Measurements from ENCODE around the gene PKP4. TPM values are rescaled to one million over a fixed set of nuclear protein-coding genes. Genes with fewer than 3 reads are reported as not detected.
"Not testable (repeated sequence)": the region's sequence is repeated elsewhere in the genome, so short reads cannot be mapped to it uniquely, and the experiment has no call there.

The PKP4 gene
- total RNA-seq, 1 donor from 2014 or later, result 119 TPM

- Mint-ChIP-seq H3K27me3 (ENCODE audit: unreplicated experiment) (no peaks in the 10 kb centered on the region), H3K9me3 (ENCODE audit: unreplicated experiment) (peaks cover 22% of the 10 kb centered on the region), H3K27ac (ENCODE audit: unreplicated experiment) (peak overlapping the region; percentile 70), H3K4me1 (ENCODE audit: unreplicated experiment) (peaks cover 37% of the 10 kb centered on the region), H3K36me3 (ENCODE audit: unreplicated experiment) (peaks cover 33% of the 10 kb centered on the region), H3K4me3 (ENCODE audit: unreplicated experiment) (peak overlapping the region; percentile 14)
- DNase-seq (ENCODE audit: extremely low spot score, unreplicated experiment), result no peak
- no peak for TF ChIP-seq CTCF (IDR thresholded peaks at IDR 0.05)
These were observed 43.2 kb upstream of the PKP4 start for GRCh38 chr2:158413581-158413980.

GRCh38 chr2:158414538-158414937 is 42.2 kb upstream of the PKP4 start:
- Mint-ChIP-seq H3K4me1 (ENCODE audit: unreplicated experiment) (peaks cover 37% of the 10 kb centered on the region), H3K27me3 (ENCODE audit: unreplicated experiment) (no peaks in the 10 kb centered on the region), H3K27ac (ENCODE audit: unreplicated experiment) (no peak overlapping the region), H3K9me3 (ENCODE audit: unreplicated experiment) (peaks cover 17% of the 10 kb centered on the region), H3K36me3 (ENCODE audit: unreplicated experiment) (peaks cover 28% of the 10 kb centered on the region), H3K4me3 (ENCODE audit: unreplicated experiment) (no peak overlapping the region)
- no peak for DNase-seq (ENCODE audit: extremely low spot score, unreplicated experiment)
- TF ChIP-seq CTCF (IDR thresholded peaks at IDR 0.05), result no peak

- TF ChIP-seq CTCF (IDR thresholded peaks at IDR 0.05), result no peak
- peaks cover 23% of the 10 kb centered on the region for H3K36me3 Mint-ChIP-seq (ENCODE audit: unreplicated experiment)
- H3K27me3 Mint-ChIP-seq (ENCODE audit: unreplicated experiment), result no peaks in the 10 kb centered on the region
- H3K4me3 Mint-ChIP-seq (ENCODE audit: unreplicated experiment), result no peak overlapping the region
- H3K27ac Mint-ChIP-seq (ENCODE audit: unreplicated experiment), result no peak overlapping the region
- DNase-seq (ENCODE audit: extremely low spot score, unreplicated experiment), result no peak
- no peaks in the 10 kb centered on the region for H3K4me1 Mint-ChIP-seq (ENCODE audit: unreplicated experiment)
- peaks cover 32% of the 10 kb centered on the region for H3K9me3 Mint-ChIP-seq (ENCODE audit: unreplicated experiment)
These were observed 24.6 kb upstream of the PKP4 start for GRCh38 chr2:158432117-158432516.

GRCh38 chr2:158433716-158434115 is 23.0 kb upstream of the PKP4 start:
- not testable (repeated sequence) for H3K4me3 Mint-ChIP-seq (ENCODE audit: unreplicated experiment); H3K27ac Mint-ChIP-seq (ENCODE audit: unreplicated experiment); H3K27me3 Mint-ChIP-seq (ENCODE audit: unreplicated experiment); H3K4me1 Mint-ChIP-seq (ENCODE audit: unreplicated experiment); DNase-seq (ENCODE audit: extremely low spot score, unreplicated experiment)
- H3K36me3 Mint-ChIP-seq (ENCODE audit: unreplicated experiment), result peaks cover 23% of the 10 kb centered on the region
- H3K9me3 Mint-ChIP-seq (ENCODE audit: unreplicated experiment), result peaks cover 26% of the 10 kb centered on the region

GRCh38 chr2:158439062-158439461 is 17.7 kb upstream of the PKP4 start:
- not testable (repeated sequence) for H3K4me3 Mint-ChIP-seq (ENCODE audit: unreplicated experiment); H3K27ac Mint-ChIP-seq (ENCODE audit: unreplicated experiment); H3K27me3 Mint-ChIP-seq (ENCODE audit: unreplicated experiment); DNase-seq (ENCODE audit: extremely low spot score, unreplicated experiment)
- Mint-ChIP-seq H3K9me3 (ENCODE audit: unreplicated experiment) (peaks cover 15% of the 10 kb centered on the region), H3K36me3 (ENCODE audit: unreplicated experiment) (peaks cover 15% of the 10 kb centered on the region), H3K4me1 (ENCODE audit: unreplicated experiment) (peaks cover 18% of the 10 kb centered on the region)

GRCh38 chr2:158443606-158444005 is 13.1 kb upstream of the PKP4 start:
- Mint-ChIP-seq H3K27ac (ENCODE audit: unreplicated experiment) (no peak overlapping the region), H3K4me1 (ENCODE audit: unreplicated experiment) (peaks cover 18% of the 10 kb centered on the region), H3K9me3 (ENCODE audit: unreplicated experiment) (no peaks in the 10 kb centered on the region), H3K27me3 (ENCODE audit: unreplicated experiment) (no peaks in the 10 kb centered on the region), H3K36me3 (ENCODE audit: unreplicated experiment) (no peaks in the 10 kb centered on the region), H3K4me3 (ENCODE audit: unreplicated experiment) (no peak overlapping the region)
- no peak for TF ChIP-seq CTCF (IDR thresholded peaks at IDR 0.05)
- no peak for DNase-seq (ENCODE audit: extremely low spot score, unreplicated experiment)

All from osteocyte (in vitro differentiated cells).